ENCODE results near the gene EDA2R. TPM values are rescaled to one million over a fixed set of nuclear protein-coding genes. Genes with fewer than 3 reads are reported as not detected.

The EDA2R gene
- total RNA-seq, 1 donor from 2014 or later = 13.2 TPM

GRCh38 chrX:66634272-66634671 lies 4.6 kb downstream of the EDA2R start:
- TF ChIP-seq CTCF (conservative IDR thresholded peaks at IDR 0.05) = no peak
- no peak for DNase-seq (ENCODE audit: extremely low spot score, unreplicated experiment)
- no peaks in the 10 kb centered on the region for H3K27me3 Mint-ChIP-seq
- no peak overlapping the region for H3K27ac Mint-ChIP-seq
- peaks cover 4% of the 10 kb centered on the region for H3K36me3 Mint-ChIP-seq
- peaks cover 5% of the 10 kb centered on the region for H3K9me3 Mint-ChIP-seq
- peaks cover 9% of the 10 kb centered on the region for H3K4me1 Mint-ChIP-seq (ENCODE audit: unreplicated experiment)
- peak overlapping the region; percentile 17 for H3K4me3 Mint-ChIP-seq

- Mint-ChIP-seq H3K4me1 (ENCODE audit: unreplicated experiment) (peaks cover 7% of the 10 kb centered on the region), H3K9me3 (peaks cover 5% of the 10 kb centered on the region), H3K27me3 (no peaks in the 10 kb centered on the region), H3K27ac (no peak overlapping the region), H3K36me3 (peaks cover 4% of the 10 kb centered on the region), H3K4me3 (no peak overlapping the region)
- TF ChIP-seq CTCF (conservative IDR thresholded peaks at IDR 0.05) = no peak
- no peak for DNase-seq (ENCODE audit: extremely low spot score, unreplicated experiment)
These were observed 5.3 kb downstream of the EDA2R start for GRCh38 chrX:66633541-66633940.

GRCh38 chrX:66632981-66633380 lies 5.9 kb downstream of the EDA2R start:
- Mint-ChIP-seq H3K4me1 (ENCODE audit: unreplicated experiment) (peaks cover 7% of the 10 kb centered on the region), H3K36me3 (peaks cover 4% of the 10 kb centered on the region), H3K9me3 (peaks cover 5% of the 10 kb centered on the region), H3K4me3 (no peak overlapping the region), H3K27ac (no peak overlapping the region), H3K27me3 (no peaks in the 10 kb centered on the region)
- no peak for TF ChIP-seq CTCF (conservative IDR thresholded peaks at IDR 0.05)
- DNase-seq (ENCODE audit: extremely low spot score, unreplicated experiment) = no peak

GRCh38 chrX:66632473-66632872 lies 6.4 kb downstream of the EDA2R start:
- Mint-ChIP-seq H3K36me3 (peaks cover 4% of the 10 kb centered on the region), H3K4me3 (no peak overlapping the region), H3K4me1 (ENCODE audit: unreplicated experiment) (peaks cover 7% of the 10 kb centered on the region), H3K9me3 (peaks cover 5% of the 10 kb centered on the region), H3K27ac (no peak overlapping the region), H3K27me3 (no peaks in the 10 kb centered on the region)
- no peak for DNase-seq (ENCODE audit: extremely low spot score, unreplicated experiment)
- TF ChIP-seq CTCF (conservative IDR thresholded peaks at IDR 0.05) = no peak

- H3K4me1 Mint-ChIP-seq (ENCODE audit: unreplicated experiment) = no peaks in the 10 kb centered on the region
- no peak overlapping the region for H3K4me3 Mint-ChIP-seq
- peaks cover 5% of the 10 kb centered on the region for H3K9me3 Mint-ChIP-seq
- no peak overlapping the region for H3K27ac Mint-ChIP-seq
- DNase-seq (ENCODE audit: extremely low spot score, unreplicated experiment) = no peak
- peaks cover 4% of the 10 kb centered on the region for H3K36me3 Mint-ChIP-seq
- no peak for TF ChIP-seq CTCF (conservative IDR thresholded peaks at IDR 0.05)
- H3K27me3 Mint-ChIP-seq = no peaks in the 10 kb centered on the region
These were observed 13.4 kb downstream of the EDA2R start for GRCh38 chrX:66625525-66625924.

- Mint-ChIP-seq H3K4me3 (no peak overlapping the region), H3K27me3 (no peaks in the 10 kb centered on the region), H3K4me1 (ENCODE audit: unreplicated experiment) (no peaks in the 10 kb centered on the region), H3K9me3 (no peaks in the 10 kb centered on the region), H3K27ac (no peak overlapping the region), H3K36me3 (peaks cover 4% of the 10 kb centered on the region)
- DNase-seq (ENCODE audit: extremely low spot score, unreplicated experiment) = no peak
- TF ChIP-seq CTCF (conservative IDR thresholded peaks at IDR 0.05) = no peak
These were observed 16.7 kb downstream of the EDA2R start for GRCh38 chrX:66622209-66622608.
